MM.1S (cell line): ENCODE data around the gene FGF12.

Experiments
- CTCF ChIP-seq: fragments of 300-600 bp; sonication (generic); IDR thresholded peaks from 2 replicates; pipeline ENCODE4 v1.5.1; 2016; ENCODE audit warnings: antibody characterized with exemption, low read length, mixed read lengths
- EZH2 ChIP-seq: fragments of 300-600 bp; sonication (generic); optimal IDR thresholded peaks from 2 replicates; pipeline ENCODE3; 2017; ENCODE audit warnings: low read depth, mild to moderate bottlenecking, antibody characterized with exemption, low read length, mixed read lengths

- TF ChIP-seq CTCF = no peak
- no peak for TF ChIP-seq EZH2
Observed at GRCh38 chr3:192706272-192706671, 21.1 kb downstream of the FGF12 start.
